Measurements from ENCODE around the gene STOM.

Gene STOM

GRCh38 chr9:121368745-121369144, 1.3 kb downstream of the STOM start:
- no peak for DNase-seq

- no peak for DNase-seq
Observed at GRCh38 chr9:121368138-121368522, 1.9 kb downstream of the STOM start.

- DNase-seq: no peak
Observed at GRCh38 chr9:121367306-121368137, 2.5 kb downstream of the STOM start.

GRCh38 chr9:121366611-121367192, 3.3 kb downstream of the STOM start:
- no peak for DNase-seq

GRCh38 chr9:121365564-121365963, 4.5 kb downstream of the STOM start:
- DNase-seq: no peak

GRCh38 chr9:121364886-121365285, 5.2 kb downstream of the STOM start:
- no peak for DNase-seq

- no peak for DNase-seq
Observed at GRCh38 chr9:121364077-121364476, 6.0 kb downstream of the STOM start.

- DNase-seq: no peak
Observed at GRCh38 chr9:121363622-121363961, 6.5 kb downstream of the STOM start.

GRCh38 chr9:121362813-121363621, 7.0 kb downstream of the STOM start:
- no peak for DNase-seq

GRCh38 chr9:121360601-121361374, 9.3 kb downstream of the STOM start:
- no peak for DNase-seq

GRCh38 chr9:121359351-121360294, 10.4 kb downstream of the STOM start:
- no peak for DNase-seq

GRCh38 chr9:121358751-121359150, 11.3 kb downstream of the STOM start:
- no peak for DNase-seq

GRCh38 chr9:121357011-121357410, 13.0 kb downstream of the STOM start:
- no peak for DNase-seq

- no peak for DNase-seq
Observed at GRCh38 chr9:121354762-121355161, 15.3 kb downstream of the STOM start.

- no peak for DNase-seq
Observed at GRCh38 chr9:121354141-121354540, 15.9 kb downstream of the STOM start.

GRCh38 chr9:121353241-121354061, 16.6 kb downstream of the STOM start:
- no peak for DNase-seq

GRCh38 chr9:121350993-121351561, 19.0 kb downstream of the STOM start:
- no peak for DNase-seq

- DNase-seq: no peak
Observed at GRCh38 chr9:121350036-121350435, 20.0 kb downstream of the STOM start.

GRCh38 chr9:121349009-121349408, 21.0 kb downstream of the STOM start:
- no peak for DNase-seq

GRCh38 chr9:121348221-121348620, 21.8 kb downstream of the STOM start:
- DNase-seq: no peak

- DNase-seq: no peak
Observed at GRCh38 chr9:121345070-121345469, 25.0 kb downstream of the STOM start.

All from activated CD4-positive, CD25-positive, alpha-beta regulatory T cell treated with anti-CD3 and anti-CD28 coated beads, Interleukin-2, amount 50 U/mL, for 72 hours (primary cell).